Measurements from ENCODE around the gene FMOD. TPM values are rescaled to one million over a fixed set of nuclear protein-coding genes. Genes with fewer than 3 reads are reported as not detected.

FMOD gene
- total and polyA plus RNA-seq, 9 donors, result 110 to 175 (median 137) TPM

DNA sequence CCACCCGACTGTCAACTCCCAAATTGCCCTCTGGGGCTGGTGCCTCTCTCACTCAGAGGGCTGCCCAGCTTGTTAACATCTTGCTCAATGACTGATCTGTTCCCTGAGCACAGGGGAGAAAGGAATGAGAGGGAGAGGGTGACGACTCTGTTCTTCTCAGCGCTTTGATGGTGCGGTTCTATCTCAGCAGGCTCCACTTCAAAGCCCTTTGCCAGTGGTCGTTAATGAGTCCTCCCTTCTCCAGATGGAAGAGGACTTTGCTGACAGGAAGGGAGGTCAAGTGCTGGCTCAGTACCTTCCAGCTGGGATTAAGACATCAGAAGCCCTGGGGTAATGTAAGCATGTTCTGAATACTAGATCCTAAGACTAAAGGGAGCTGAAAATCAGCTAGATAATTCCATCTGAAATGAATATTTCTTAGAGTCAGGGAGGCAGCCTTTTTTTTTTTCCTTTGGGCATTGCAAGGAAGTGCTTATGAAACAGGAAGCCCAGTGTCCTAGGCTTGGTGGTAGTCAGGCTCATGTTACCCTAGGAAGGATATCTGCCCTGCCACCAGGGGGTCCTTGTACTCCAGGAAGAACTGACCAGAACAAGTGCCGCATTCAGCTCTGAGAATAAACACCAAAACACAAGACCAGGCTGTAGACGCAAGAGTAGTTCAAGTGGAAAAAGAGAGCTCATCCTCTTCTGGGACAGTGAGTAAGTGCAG lies 4.7 kb downstream of the FMOD start:
- peaks cover 6% of the 10 kb centered on the region for H3K4me1 ChIP-seq (ENCODE audit: insufficient read depth)
- H3K27ac ChIP-seq, result no peak overlapping the region
- peak in 1 of 5 donors; percentile 20 for DNase-seq
- WGBS, 3 donors, result 60 to 63% (median 61%) methylated on average over 7 of the region's 7 CpGs
- no peaks in the 10 kb centered on the region for H3K27me3 ChIP-seq
- TF ChIP-seq, protein P1, sequence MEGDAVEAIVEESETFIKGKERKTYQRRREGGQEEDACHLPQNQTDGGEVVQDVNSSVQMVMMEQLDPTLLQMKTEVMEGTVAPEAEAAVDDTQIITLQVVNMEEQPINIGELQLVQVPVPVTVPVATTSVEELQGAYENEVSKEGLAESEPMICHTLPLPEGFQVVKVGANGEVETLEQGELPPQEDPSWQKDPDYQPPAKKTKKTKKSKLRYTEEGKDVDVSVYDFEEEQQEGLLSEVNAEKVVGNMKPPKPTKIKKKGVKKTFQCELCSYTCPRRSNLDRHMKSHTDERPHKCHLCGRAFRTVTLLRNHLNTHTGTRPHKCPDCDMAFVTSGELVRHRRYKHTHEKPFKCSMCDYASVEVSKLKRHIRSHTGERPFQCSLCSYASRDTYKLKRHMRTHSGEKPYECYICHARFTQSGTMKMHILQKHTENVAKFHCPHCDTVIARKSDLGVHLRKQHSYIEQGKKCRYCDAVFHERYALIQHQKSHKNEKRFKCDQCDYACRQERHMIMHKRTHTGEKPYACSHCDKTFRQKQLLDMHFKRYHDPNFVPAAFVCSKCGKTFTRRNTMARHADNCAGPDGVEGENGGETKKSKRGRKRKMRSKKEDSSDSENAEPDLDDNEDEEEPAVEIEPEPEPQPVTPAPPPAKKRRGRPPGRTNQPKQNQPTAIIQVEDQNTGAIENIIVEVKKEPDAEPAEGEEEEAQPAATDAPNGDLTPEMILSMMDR (IDR thresholded peaks at IDR 0.05), result no peak
- no peak for TF ChIP-seq POLR2A (IDR thresholded peaks at IDR 0.05)
- TF ChIP-seq EP300 (IDR thresholded peaks at IDR 0.05), result no peak
- no peaks in the 10 kb centered on the region for H3K36me3 ChIP-seq
- intact Hi-C loops (cut with DNase I), result loop anchor here in 2 of 4 donors (5.0 to 10.0 kb wide), 2 partner anchors 341 to 349 kb away; no protein-coding TSS in a partner anchor
- no peak overlapping the region for H3K4me3 ChIP-seq
- H3K9me3 ChIP-seq, result no peaks in the 10 kb centered on the region

DNA sequence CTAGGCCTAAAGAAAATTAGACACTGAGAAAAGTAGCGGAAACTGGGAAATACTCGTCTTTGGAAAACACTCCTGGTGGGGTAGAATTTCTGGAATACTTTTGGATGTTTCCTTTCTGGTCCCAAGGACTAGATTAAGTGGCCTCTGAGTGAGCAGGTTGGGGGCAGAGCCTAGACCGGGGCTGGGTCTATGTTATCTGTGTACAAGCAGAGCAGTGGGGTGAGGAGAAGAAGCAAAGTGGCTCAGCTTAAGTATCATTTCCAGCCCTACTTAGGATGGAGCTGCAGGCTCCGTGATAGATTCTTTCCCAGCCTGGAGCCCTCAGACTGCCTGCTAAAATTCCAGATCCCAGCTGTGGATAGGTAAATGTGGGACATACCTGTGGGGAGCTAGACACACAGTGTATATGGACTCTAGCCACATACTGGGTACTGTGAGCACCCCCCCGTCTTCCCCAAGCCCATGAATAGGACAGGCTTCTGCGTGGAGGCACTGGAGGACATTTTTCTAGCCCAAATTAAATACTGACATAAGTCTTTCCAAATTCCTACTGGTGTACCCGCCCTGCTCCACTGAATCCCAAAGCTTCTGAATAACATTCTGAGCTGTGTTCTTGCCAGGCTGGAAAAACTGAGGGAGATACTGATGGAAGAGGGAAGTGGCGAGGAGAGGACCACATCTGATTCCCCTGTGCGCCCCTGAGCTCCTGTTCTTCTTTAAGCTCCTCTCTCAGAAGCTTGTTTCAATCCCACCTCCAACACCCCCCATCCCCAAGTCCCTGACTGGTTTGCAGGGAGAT lies 6.8 kb downstream of the FMOD start:
- H3K9me3 ChIP-seq, result no peaks in the 10 kb centered on the region
- WGBS, 3 donors, result 54 to 60% (median 58%) methylated on average over 9 of the region's 9 CpGs
- intact Hi-C loops (cut with DNase I), result loop anchor here in 2 of 4 donors (5.0 to 10.0 kb wide), 2 partner anchors 283 to 351 kb away; partner anchors contain the start of gene ATP2B4 (in 1 of the 2)
- peaks cover 4% of the 10 kb centered on the region for H3K4me1 ChIP-seq (ENCODE audit: insufficient read depth)
- H3K36me3 ChIP-seq, result no peaks in the 10 kb centered on the region
- peak overlapping the region in 1 of 2 donors; percentile 16 for H3K27ac ChIP-seq
- H3K4me3 ChIP-seq, result no peak overlapping the region
- TF ChIP-seq, protein P1 (IDR thresholded peaks at IDR 0.05), result no peak
- TF ChIP-seq POLR2A (IDR thresholded peaks at IDR 0.05), result no peak
- TF ChIP-seq EP300 (IDR thresholded peaks at IDR 0.05), result no peak
- DNase-seq, result peak in 2 of 5 donors; percentile 14 to 26
- no peaks in the 10 kb centered on the region for H3K27me3 ChIP-seq

DNA sequence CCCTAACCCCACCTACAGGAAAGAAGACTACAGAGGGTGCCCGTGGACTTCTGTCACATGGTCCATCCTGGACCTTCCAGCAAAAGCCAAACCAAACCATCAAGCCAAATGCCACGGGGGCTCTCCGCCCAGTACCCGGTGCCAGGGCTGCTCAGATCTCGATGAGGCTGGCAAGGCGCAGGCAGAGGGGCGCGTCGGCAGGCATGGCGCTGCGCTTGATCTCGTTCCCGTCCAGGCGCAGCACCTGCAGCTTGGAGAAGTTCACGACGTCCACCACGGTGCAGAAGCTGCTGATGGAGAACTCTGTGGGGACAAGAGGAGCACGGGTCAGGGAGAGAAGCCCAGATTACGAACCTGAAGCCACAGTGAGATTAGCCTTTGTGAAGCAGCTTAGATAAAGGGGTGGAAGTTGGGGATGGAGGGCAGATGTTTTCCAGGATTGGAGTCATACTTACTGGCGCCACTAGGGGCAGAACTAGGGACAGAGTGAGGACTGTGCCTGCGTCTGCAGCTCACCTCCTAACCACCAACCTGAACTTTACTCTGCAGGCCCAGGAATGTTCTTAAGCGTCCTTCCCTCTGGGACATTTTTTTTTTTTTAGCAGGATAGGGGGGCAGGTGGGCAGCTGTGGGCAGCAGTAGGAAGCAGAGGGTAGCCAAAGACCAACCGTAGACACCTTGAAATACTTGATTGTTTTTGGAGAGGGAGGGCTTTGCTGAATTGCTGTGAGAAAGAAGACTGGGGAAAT lies 8.6 kb downstream of the FMOD start:
- DNase-seq, result peak in 2 of 5 donors; percentile 61 to 69
- no peak overlapping the region for H3K4me3 ChIP-seq
- intact Hi-C loops (cut with DNase I), result loop anchor here in 2 of 4 donors (5.0 to 10.0 kb wide), 2 partner anchors 285 to 352 kb away; partner anchors contain the start of gene ATP2B4 (in 1 of the 2)
- peak overlapping the region; percentile 13 to 28 for H3K27ac ChIP-seq
- 62 to 67% (median 63%) methylated on average over 23 of the region's 23 CpGs for WGBS, 3 donors
- H3K36me3 ChIP-seq, result no peaks in the 10 kb centered on the region
- H3K4me1 ChIP-seq (ENCODE audit: insufficient read depth), result peaks cover 7% of the 10 kb centered on the region
- no peaks in the 10 kb centered on the region for H3K9me3 ChIP-seq
- H3K27me3 ChIP-seq, result no peaks in the 10 kb centered on the region
- TF ChIP-seq EP300 (IDR thresholded peaks at IDR 0.05), result no peak
- TF ChIP-seq, protein P1 (IDR thresholded peaks at IDR 0.05), result peak; percentile 40 to 79 (median 49)
